Activated B cell treated with CpG ODN at 0.5 μM for 24 hours (primary cell): ENCODE data around the gene TAC4. TPM values are rescaled to one million over a fixed set of nuclear protein-coding genes. Genes with fewer than 3 reads are reported as not detected.

Experiments used
- ATAC-seq: fragments of 200-7000 bp; cut with Tn5 transposase; one replicate; pipeline ENCODE4 v1.10.0; 2021; ENCODE audit warnings: low read depth, mild to moderate bottlenecking, moderate library complexity
- CTCF ChIA-PET: fragments of 350-600 bp; sonication (Branson Sonifier 250); formaldehyde crosslinking; loops from one replicate; lab custom pipeline; 2021; ENCODE audit warnings: antibody characterized with exemption; lab: Charles Lee
- POLR2A ChIA-PET: fragments of 350-600 bp; sonication (Branson Sonifier 250); formaldehyde crosslinking; loops from one replicate; lab custom pipeline; 2021; ENCODE audit warnings: antibody characterized with exemption; lab: Charles Lee
- DNase-seq: peaks from one replicate; pipeline ENCODE4 v3.0.0; 2022
- H3K27ac Mint-ChIP-seq: one replicate; pipeline ENCODE4 v1.8.0; 2020; ENCODE audit warnings: mixed read lengths
- H3K27me3 Mint-ChIP-seq: one replicate; pipeline ENCODE4 v1.8.0; 2021; ENCODE audit warnings: mixed read lengths
- H3K36me3 Mint-ChIP-seq: one replicate; pipeline ENCODE4 v1.8.0; 2021; ENCODE audit warnings: low read depth, mixed read lengths
- H3K4me1 Mint-ChIP-seq: one replicate; pipeline ENCODE4 v1.8.0; 2021; ENCODE audit warnings: mixed read lengths
- H3K4me3 Mint-ChIP-seq: one replicate; pipeline ENCODE4 v1.8.0; 2020; ENCODE audit warnings: mild to moderate bottlenecking, mixed read lengths
- H3K9me3 Mint-ChIP-seq: one replicate; pipeline ENCODE4 v1.8.0; 2020; ENCODE audit warnings: mixed read lengths
- intact Hi-C: fragments of 100-400 bp; cut with micrococcal nuclease; formaldehyde crosslinking; loops from one replicate; pipeline ENCODE4 v1.15.1; 2024
- total RNA-seq: library from RNA; stranded (reverse); gene quantifications from 2 replicates; pipeline ENCODE4 v1.2.3, GENCODE V29; 2022
- TF ChIP-seq, protein P1 (sequence below): fragments of 200-600 bp; IDR thresholded peaks from one replicate; pipeline ENCODE4 v1.8.0; 2022; ENCODE audit warnings: antibody characterized with exemption, mild to moderate bottlenecking

The TAC4 gene
- total RNA-seq, 1 donor from 2014 or later = not detected

- Mint-ChIP-seq H3K27ac (peak overlapping the region; percentile 96), H3K27me3 (no peaks in the 10 kb centered on the region), H3K4me3 (peak overlapping the region; percentile 94), H3K4me1 (peaks cover 42% of the 10 kb centered on the region), H3K36me3 (peaks cover 55% of the 10 kb centered on the region), H3K9me3 (no peaks in the 10 kb centered on the region)
- intact Hi-C loops = loop anchor here (2.0 to 5.0 kb wide), 4 partner anchors 40 to 597 kb away; no protein-coding TSS in a partner anchor
- DNase-seq (no peak), ATAC-seq (no peak)
- ChIA-PET CTCF (no interaction called here), POLR2A (interaction anchor here (0.5 to 3.8 kb wide), 8 partner anchors 26 to 1818 kb away, joined by 3 to 55 read pairs (median 9); partner anchors contain the start of genes CDK5RAP3, FAM117A and SLC35B1)
- TF ChIP-seq, protein P1, sequence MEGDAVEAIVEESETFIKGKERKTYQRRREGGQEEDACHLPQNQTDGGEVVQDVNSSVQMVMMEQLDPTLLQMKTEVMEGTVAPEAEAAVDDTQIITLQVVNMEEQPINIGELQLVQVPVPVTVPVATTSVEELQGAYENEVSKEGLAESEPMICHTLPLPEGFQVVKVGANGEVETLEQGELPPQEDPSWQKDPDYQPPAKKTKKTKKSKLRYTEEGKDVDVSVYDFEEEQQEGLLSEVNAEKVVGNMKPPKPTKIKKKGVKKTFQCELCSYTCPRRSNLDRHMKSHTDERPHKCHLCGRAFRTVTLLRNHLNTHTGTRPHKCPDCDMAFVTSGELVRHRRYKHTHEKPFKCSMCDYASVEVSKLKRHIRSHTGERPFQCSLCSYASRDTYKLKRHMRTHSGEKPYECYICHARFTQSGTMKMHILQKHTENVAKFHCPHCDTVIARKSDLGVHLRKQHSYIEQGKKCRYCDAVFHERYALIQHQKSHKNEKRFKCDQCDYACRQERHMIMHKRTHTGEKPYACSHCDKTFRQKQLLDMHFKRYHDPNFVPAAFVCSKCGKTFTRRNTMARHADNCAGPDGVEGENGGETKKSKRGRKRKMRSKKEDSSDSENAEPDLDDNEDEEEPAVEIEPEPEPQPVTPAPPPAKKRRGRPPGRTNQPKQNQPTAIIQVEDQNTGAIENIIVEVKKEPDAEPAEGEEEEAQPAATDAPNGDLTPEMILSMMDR = no peak
Observed at GRCh38 chr17:49789243-49789578, 58.7 kb downstream of the TAC4 start.

GRCh38 chr17:49788478-49789242 is 59.2 kb downstream of the TAC4 start, which contains the start of gene KAT7:
Gene KAT7, plus strand, starts transcription at chr17:49788681. Its CDS starts 154 bp downstream, at chr17:49788835.
- Mint-ChIP-seq H3K27ac (peak within 1 kb of the TSS; percentile 96), H3K4me1 (peaks cover 42% of the 10 kb centered on the region), H3K4me3 (peak within 1 kb of the TSS; percentile 94), H3K27me3 (no peaks in the 10 kb centered on the region), H3K36me3 (peaks cover 49% of the 10 kb centered on the region), H3K9me3 (no peaks in the 10 kb centered on the region)
- peak; percentile 90 for DNase-seq
- intact Hi-C loops = loop anchor here (1.0 to 5.0 kb wide), 9 partner anchors 24 to 596 kb away; partner anchors contain the start of gene FAM117A
- ATAC-seq = peak; percentile 86
- CTCF ChIA-PET = interaction anchor here (1.1 to 2.3 kb wide), 4 partner anchors 80 to 219 kb away, joined by 3 to 17 read pairs (median 4); partner anchors contain the start of gene SLC35B1
- TF ChIP-seq, protein P1 = no peak
- POLR2A ChIA-PET = interaction anchor here (0.5 to 3.8 kb wide), 28 partner anchors 9 to 1818 kb away, joined by 3 to 55 read pairs (median 4); partner anchors contain the start of genes ACSF2, ATP5MC1, CDK5RAP3 and FAM117A

Other genes starting within 250 kb of the TAC4 start
- 57.4 and 65.8 TPM in 2 replicates for gene SPOP, start 170.0 kb downstream of the TAC4 start, total RNA-seq
- gene SLC35B1, start 140.1 kb downstream of the TAC4 start, total RNA-seq = 51.8 and 53.8 TPM in 2 replicates
- gene FAM117A, start 83.9 kb downstream of the TAC4 start, total RNA-seq = 27.7 and 30.0 TPM in 2 replicates
- gene KAT7, start 59.4 kb downstream of the TAC4 start, total RNA-seq = 95.0 and 95.8 TPM in 2 replicates
- gene DLX4, start 121.1 kb upstream of the TAC4 start, total RNA-seq = 0.42 TPM in 2 replicates
- gene DLX3, start 147.2 kb upstream of the TAC4 start, total RNA-seq = not detected in 2 replicates
- gene ITGA3, start 208.0 kb upstream of the TAC4 start, total RNA-seq = 7.7 and 9.8 TPM in 2 replicates
- gene PDK2, start 247.3 kb upstream of the TAC4 start, total RNA-seq = 15.9 and 16.2 TPM in 2 replicates